WTC11 (cell line): ENCODE results near the gene ZDHHC14.

Source experiments
- FOXJ3 ChIP-seq: sonication (generic); formaldehyde crosslinking; IDR thresholded peaks from 2 replicates; pipeline ENCODE4 v1.9.0; 2021; ENCODE audit warnings: missing genetic modification reagents, mild to moderate bottlenecking, borderline replicate concordance
- TF ChIP-seq, protein P1 (sequence below): fragments of 200-600 bp; IDR thresholded peaks from 2 replicates; pipeline ENCODE4 v1.8.0; 2022; ENCODE audit warnings: antibody characterized with exemption

DNA sequence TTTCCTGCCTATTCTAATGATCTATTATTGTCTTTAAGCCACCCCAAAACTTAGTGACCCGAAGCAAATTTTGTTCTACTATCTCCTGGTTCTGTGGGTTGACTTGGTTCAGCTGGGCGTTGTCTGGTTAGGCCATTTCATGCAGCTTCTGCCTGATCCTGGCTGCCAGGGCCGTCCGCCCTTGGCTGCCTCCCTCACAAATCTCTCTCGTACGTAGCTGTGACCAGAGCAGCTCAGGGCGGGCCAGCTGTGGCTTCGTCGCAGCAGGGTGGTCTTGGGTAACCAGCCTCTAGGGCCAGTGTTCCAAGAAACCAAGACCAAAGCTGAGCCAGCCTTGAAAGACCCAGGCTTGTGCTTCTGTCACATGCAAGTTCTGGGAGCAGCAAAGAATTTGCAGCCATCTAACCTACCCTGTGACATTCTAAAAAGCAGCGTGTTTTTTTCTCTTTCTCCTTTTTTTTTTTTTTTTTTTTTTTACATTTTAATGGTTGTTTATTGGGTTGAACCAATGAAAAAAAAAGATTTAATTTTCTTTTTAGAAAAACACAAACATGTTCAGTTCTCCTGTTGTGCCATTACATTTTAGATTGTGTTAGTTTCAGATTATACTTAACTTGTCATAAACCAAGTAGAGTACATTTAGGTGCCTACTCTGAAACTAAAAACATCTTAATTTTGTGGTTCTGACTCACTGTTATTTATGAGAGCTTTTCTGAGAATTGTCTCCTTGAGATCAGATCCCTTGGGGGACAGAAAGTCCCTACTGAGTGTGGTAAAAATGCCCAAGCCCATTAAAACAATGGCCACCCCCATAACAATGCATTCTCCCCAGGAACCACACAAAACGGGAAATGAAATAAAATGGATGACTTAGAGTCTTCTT lies 83.9 kb downstream of the ZDHHC14 start:
- TF ChIP-seq, protein P1, sequence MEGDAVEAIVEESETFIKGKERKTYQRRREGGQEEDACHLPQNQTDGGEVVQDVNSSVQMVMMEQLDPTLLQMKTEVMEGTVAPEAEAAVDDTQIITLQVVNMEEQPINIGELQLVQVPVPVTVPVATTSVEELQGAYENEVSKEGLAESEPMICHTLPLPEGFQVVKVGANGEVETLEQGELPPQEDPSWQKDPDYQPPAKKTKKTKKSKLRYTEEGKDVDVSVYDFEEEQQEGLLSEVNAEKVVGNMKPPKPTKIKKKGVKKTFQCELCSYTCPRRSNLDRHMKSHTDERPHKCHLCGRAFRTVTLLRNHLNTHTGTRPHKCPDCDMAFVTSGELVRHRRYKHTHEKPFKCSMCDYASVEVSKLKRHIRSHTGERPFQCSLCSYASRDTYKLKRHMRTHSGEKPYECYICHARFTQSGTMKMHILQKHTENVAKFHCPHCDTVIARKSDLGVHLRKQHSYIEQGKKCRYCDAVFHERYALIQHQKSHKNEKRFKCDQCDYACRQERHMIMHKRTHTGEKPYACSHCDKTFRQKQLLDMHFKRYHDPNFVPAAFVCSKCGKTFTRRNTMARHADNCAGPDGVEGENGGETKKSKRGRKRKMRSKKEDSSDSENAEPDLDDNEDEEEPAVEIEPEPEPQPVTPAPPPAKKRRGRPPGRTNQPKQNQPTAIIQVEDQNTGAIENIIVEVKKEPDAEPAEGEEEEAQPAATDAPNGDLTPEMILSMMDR, result no peak
- TF ChIP-seq FOXJ3, result no peak
